Measurements from ENCODE around the gene SLCO6A1.

GRCh38 chr5:102532123-102532522, 33.3 kb upstream of the SLCO6A1 start:
- TF ChIP-seq, protein P1, sequence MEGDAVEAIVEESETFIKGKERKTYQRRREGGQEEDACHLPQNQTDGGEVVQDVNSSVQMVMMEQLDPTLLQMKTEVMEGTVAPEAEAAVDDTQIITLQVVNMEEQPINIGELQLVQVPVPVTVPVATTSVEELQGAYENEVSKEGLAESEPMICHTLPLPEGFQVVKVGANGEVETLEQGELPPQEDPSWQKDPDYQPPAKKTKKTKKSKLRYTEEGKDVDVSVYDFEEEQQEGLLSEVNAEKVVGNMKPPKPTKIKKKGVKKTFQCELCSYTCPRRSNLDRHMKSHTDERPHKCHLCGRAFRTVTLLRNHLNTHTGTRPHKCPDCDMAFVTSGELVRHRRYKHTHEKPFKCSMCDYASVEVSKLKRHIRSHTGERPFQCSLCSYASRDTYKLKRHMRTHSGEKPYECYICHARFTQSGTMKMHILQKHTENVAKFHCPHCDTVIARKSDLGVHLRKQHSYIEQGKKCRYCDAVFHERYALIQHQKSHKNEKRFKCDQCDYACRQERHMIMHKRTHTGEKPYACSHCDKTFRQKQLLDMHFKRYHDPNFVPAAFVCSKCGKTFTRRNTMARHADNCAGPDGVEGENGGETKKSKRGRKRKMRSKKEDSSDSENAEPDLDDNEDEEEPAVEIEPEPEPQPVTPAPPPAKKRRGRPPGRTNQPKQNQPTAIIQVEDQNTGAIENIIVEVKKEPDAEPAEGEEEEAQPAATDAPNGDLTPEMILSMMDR (IDR thresholded peaks at IDR 0.05; ENCODE audit: low read depth, low read length): no peak
- no peak for TF ChIP-seq POLR2A (IDR thresholded peaks at IDR 0.05; ENCODE audit: extremely low read depth, insufficient read length)
- TF ChIP-seq MYC (IDR thresholded peaks at IDR 0.05; ENCODE audit: low read depth, low read length): no peak

All from NB4 (cell line).